ENCODE results near the gene ZC3H7B. TPM values are rescaled to one million over a fixed set of nuclear protein-coding genes. Genes with fewer than 3 reads are reported as not detected.

The ZC3H7B gene
- total RNA-seq, 1 experiment from 2014 or later = 60.6 TPM

GRCh38 chr22:41300661-41301060 is 664 bp upstream of the ZC3H7B start:
- Histone ChIP-seq H3K36me3 (ENCODE audit: control insufficient read depth, insufficient read depth, low read length) (0 out of 2 replicates have a peak, but pooled peaks cover 1% of the 10 kb centered on the region), H3K4me3 (ENCODE audit: low read depth, low read length) (peak overlapping the region; percentile 58), H3K27me3 (replicated peaks; ENCODE audit: control insufficient read depth, insufficient read depth, low read length) (no peaks in the 10 kb centered on the region), H3K9me3 (no peaks in the 10 kb centered on the region), H3K4me1 (peaks cover 27% of the 10 kb centered on the region)
- Mint-ChIP-seq H3K4me3 (ENCODE audit: unreplicated experiment) (peak overlapping the region; percentile 68), H3K36me3 (ENCODE audit: insufficient read depth, unreplicated experiment) (peaks cover 8% of the 10 kb centered on the region), H3K27ac (ENCODE audit: unreplicated experiment) (peak overlapping the region; percentile 48), H3K9me3 (ENCODE audit: unreplicated experiment) (no peaks in the 10 kb centered on the region), H3K27me3 (ENCODE audit: insufficient read depth, unreplicated experiment) (no peaks in the 10 kb centered on the region), H3K4me1 (ENCODE audit: low read depth, unreplicated experiment) (peaks cover 20% of the 10 kb centered on the region)
- DNase-seq = no peak
- CTCF ChIA-PET = interaction anchor here (0.6 to 1.1 kb wide), 4 partner anchors 12 to 217 kb away, joined by 3 to 11 read pairs (median 5); partner anchors contain the start of gene RANGAP1
- POLR2A ChIA-PET = interaction anchor here (1.1 to 1.6 kb wide), 3 partner anchors 15 to 168 kb away, joined by 4 to 15 read pairs (median 15); partner anchors contain the start of genes ACO2, PHF5A, RANGAP1 and TEF
- no TSS peak for BruUV-seq (replicated peaks)
- TF ChIP-seq, protein P1, sequence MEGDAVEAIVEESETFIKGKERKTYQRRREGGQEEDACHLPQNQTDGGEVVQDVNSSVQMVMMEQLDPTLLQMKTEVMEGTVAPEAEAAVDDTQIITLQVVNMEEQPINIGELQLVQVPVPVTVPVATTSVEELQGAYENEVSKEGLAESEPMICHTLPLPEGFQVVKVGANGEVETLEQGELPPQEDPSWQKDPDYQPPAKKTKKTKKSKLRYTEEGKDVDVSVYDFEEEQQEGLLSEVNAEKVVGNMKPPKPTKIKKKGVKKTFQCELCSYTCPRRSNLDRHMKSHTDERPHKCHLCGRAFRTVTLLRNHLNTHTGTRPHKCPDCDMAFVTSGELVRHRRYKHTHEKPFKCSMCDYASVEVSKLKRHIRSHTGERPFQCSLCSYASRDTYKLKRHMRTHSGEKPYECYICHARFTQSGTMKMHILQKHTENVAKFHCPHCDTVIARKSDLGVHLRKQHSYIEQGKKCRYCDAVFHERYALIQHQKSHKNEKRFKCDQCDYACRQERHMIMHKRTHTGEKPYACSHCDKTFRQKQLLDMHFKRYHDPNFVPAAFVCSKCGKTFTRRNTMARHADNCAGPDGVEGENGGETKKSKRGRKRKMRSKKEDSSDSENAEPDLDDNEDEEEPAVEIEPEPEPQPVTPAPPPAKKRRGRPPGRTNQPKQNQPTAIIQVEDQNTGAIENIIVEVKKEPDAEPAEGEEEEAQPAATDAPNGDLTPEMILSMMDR (IDR thresholded peaks at IDR 0.05; ENCODE audit: insufficient read depth in 1 of 2, low read depth in 1 of 2, low read length in 1 of 2, severe bottlenecking in 1 of 2, unreplicated experiment in 1 of 2) = no peak
- intact Hi-C loops (cut with micrococcal nuclease; ENCODE audit: unreplicated experiment) = loop anchor here (2.0 kb wide), 1 partner anchor 14 kb away; the partner anchor contains the start of gene RANGAP1

- Mint-ChIP-seq H3K36me3 (ENCODE audit: insufficient read depth, unreplicated experiment) (peaks cover 11% of the 10 kb centered on the region), H3K27ac (ENCODE audit: unreplicated experiment) (peak overlapping the region; percentile 25), H3K27me3 (ENCODE audit: insufficient read depth, unreplicated experiment) (no peaks in the 10 kb centered on the region), H3K4me3 (ENCODE audit: unreplicated experiment) (peak overlapping the region; percentile 68), H3K9me3 (ENCODE audit: unreplicated experiment) (no peaks in the 10 kb centered on the region), H3K4me1 (ENCODE audit: low read depth, unreplicated experiment) (peaks cover 20% of the 10 kb centered on the region)
- Histone ChIP-seq H3K4me3 (ENCODE audit: low read depth, low read length) (peak overlapping the region; percentile 58), H3K36me3 (ENCODE audit: control insufficient read depth, insufficient read depth, low read length) (0 out of 2 replicates have a peak, but pooled peaks cover 1% of the 10 kb centered on the region), H3K4me1 (peaks cover 27% of the 10 kb centered on the region), H3K9me3 (no peaks in the 10 kb centered on the region), H3K27me3 (replicated peaks; ENCODE audit: control insufficient read depth, insufficient read depth, low read length) (no peaks in the 10 kb centered on the region)
- intact Hi-C loops (cut with micrococcal nuclease; ENCODE audit: unreplicated experiment) = no loop called here
- POLR2A ChIA-PET = interaction anchor here (1.1 to 1.6 kb wide), 3 partner anchors 16 to 167 kb away, joined by 4 to 15 read pairs (median 15); partner anchors contain the start of genes ACO2, PHF5A, RANGAP1 and TEF
- BruUV-seq (replicated peaks) = no TSS peak
- CTCF ChIA-PET = interaction anchor here (0.6 to 1.2 kb wide), 6 partner anchors 10 to 79 kb away, joined by 3 to 11 read pairs (median 5); partner anchors contain the start of genes RANGAP1 and TEF
- TF ChIP-seq, protein P1 (IDR thresholded peaks at IDR 0.05; ENCODE audit: insufficient read depth in 1 of 2, low read depth in 1 of 2, low read length in 1 of 2, severe bottlenecking in 1 of 2, unreplicated experiment in 1 of 2) = no peak
- DNase-seq = no peak
Observed at GRCh38 chr22:41302021-41302767, 869 bp downstream of the ZC3H7B start.

- BruUV-seq (replicated peaks) = no TSS peak
- H3K4me3 ChIP-seq (ENCODE audit: low read depth, low read length) = peak overlapping the region; percentile 58
- peaks cover 27% of the 10 kb centered on the region for H3K4me1 ChIP-seq
- H3K36me3 Mint-ChIP-seq (ENCODE audit: insufficient read depth, unreplicated experiment) = peaks cover 14% of the 10 kb centered on the region
- no peaks in the 10 kb centered on the region for H3K27me3 ChIP-seq (replicated peaks; ENCODE audit: control insufficient read depth, insufficient read depth, low read length)
- no peaks in the 10 kb centered on the region for H3K9me3 Mint-ChIP-seq (ENCODE audit: unreplicated experiment)
- H3K9me3 ChIP-seq = no peaks in the 10 kb centered on the region
- H3K4me3 Mint-ChIP-seq (ENCODE audit: unreplicated experiment) = peak overlapping the region; percentile 68
- 0 out of 2 replicates have a peak, but pooled peaks cover 1% of the 10 kb centered on the region for H3K36me3 ChIP-seq (ENCODE audit: control insufficient read depth, insufficient read depth, low read length)
- CTCF ChIA-PET = no interaction called here
- H3K4me1 Mint-ChIP-seq (ENCODE audit: low read depth, unreplicated experiment) = peaks cover 20% of the 10 kb centered on the region
- H3K27me3 Mint-ChIP-seq (ENCODE audit: insufficient read depth, unreplicated experiment) = no peaks in the 10 kb centered on the region
- TF ChIP-seq, protein P1 (IDR thresholded peaks at IDR 0.05; ENCODE audit: insufficient read depth in 1 of 2, low read depth in 1 of 2, low read length in 1 of 2, severe bottlenecking in 1 of 2, unreplicated experiment in 1 of 2) = no peak
- H3K27ac Mint-ChIP-seq (ENCODE audit: unreplicated experiment) = peak overlapping the region; percentile 25
- no peak for DNase-seq
- POLR2A ChIA-PET = no interaction called here
- intact Hi-C loops (cut with micrococcal nuclease; ENCODE audit: unreplicated experiment) = no loop called here
Observed at GRCh38 chr22:41302811-41303210, 1.5 kb downstream of the ZC3H7B start.
